Adipose tissue (tissue), 3 donors: ENCODE data around the gene SULT2B1. TPM values are rescaled to one million over a fixed set of nuclear protein-coding genes. Genes with fewer than 3 reads are reported as not detected.
"Not testable (repeated sequence)": the region's sequence is repeated elsewhere in the genome, so short reads cannot be mapped to it uniquely, and the experiment has no call there.

Experiments
- H3K27ac ChIP-seq: one replicate; pipeline ENCODE4 v1.5.1; 2013; ENCODE audit warnings: low read depth, low read length
- WGBS, 3 donors: extraction: QIAGEN DNeasy Blood & Tissue Kit; methylation state at CpG; one replicate each; pipeline ENCODE4 v1.1.7; 2013; 5-methylcytosine and 5-hydroxymethylcytosine counted together
- polyA plus RNA-seq, 3 donors: library from polyadenylated mRNA; stranded (reverse); fragments of 200-250 nt; gene quantifications; one replicate each; pipeline ENCODE4 v1.2.3, GENCODE V29; 2013
- donor health status: healthy with polysubstance abuse.
- donor health status: Bipolar disorder and iron deficiency.
- donor health status: healthy.

Gene SULT2B1
- polyA plus RNA-seq = under 1 TPM; 0.20 to 0.90 (median 0.45) TPM

DNA sequence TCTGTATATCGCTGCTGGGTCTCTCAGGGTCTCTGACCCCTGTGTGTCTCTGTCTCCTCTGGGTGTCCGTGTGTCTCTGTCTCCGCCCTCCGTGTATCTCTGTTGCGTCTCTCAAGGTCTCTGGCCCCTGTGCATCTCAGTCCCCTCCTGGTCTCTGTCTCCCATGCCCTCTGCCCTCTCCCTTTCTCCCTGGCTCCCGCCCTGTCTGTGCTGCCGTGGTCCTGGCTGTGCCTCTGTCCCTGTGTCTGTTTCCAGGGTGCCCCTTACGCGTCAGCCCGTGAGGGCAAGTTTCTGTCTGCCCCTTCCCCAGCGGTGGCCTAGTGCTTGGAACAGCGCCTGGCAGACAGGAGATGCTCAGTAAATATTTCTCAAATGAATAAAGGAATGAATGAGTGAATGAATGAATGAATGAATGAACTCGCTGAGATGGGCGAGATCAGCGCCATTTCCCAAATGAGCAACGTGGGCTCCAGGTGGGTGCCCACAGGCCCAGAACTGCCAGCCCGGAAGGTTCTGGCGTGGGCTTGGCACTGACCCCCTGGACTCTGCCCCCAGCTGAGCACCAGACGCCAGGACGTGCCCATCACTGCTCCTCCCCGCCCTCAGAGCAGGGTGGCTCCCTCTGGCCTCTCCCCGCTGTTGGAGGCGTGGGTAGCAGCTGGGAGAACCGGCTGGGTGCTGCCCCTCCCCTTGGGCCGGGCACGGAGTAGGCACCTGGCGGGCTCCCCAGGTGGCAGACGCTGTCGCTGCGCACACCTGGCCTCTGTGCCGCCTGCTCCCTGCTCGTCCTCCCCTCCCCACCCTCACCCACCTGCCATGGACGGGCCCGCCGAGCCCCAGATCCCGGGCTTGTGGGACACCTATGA, at the start of gene SULT2B1:
SULT2B1 (plus strand) TSS at position 736 of the 866 bp plus-strand sequence; CDS start at position 817, 81 bp downstream.
- 36 to 72% (median 70%) methylated on average over 35 to 36 of the region's 36 CpGs for WGBS, 3 donors
- H3K27ac ChIP-seq = no peak within 1 kb of the TSS

DNA sequence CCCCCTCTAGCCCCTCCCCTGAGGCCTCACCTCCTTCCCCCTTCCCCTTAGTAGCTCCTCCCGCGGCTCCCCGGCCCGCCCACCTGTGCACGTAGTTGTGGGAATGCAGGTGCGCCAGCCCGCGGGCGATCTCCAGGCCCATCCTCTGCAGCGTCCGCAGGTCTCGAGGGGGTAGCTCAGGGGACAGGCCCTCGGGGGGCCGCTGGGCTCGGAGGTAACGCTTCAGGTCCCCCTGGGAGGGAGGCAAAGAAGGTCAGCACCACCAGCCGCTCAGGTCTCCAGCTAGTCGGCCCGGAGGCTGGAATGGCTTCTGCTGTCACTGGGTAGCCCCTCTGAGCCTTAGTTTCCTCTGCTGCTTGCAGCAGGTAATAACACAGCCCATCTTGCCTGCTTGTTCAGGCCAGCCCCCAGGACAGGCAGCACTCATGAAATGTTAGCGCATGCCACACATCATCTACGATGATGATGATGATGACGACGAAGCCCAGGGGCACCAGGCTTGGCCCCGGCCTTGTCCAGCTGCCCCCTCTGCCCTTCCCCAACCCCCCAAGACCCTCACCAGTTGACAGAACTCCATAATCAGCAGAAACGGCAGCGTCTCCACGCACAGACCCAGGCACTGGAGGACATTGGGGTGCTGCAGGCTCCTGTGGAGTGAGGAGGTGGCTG, 49.5 kb upstream of the SULT2B1 start:
- 26 to 34% (median 32%) methylated on average over 25 to 27 of the region's 27 CpGs for WGBS, 3 donors
- no peak overlapping the region for H3K27ac ChIP-seq

DNA sequence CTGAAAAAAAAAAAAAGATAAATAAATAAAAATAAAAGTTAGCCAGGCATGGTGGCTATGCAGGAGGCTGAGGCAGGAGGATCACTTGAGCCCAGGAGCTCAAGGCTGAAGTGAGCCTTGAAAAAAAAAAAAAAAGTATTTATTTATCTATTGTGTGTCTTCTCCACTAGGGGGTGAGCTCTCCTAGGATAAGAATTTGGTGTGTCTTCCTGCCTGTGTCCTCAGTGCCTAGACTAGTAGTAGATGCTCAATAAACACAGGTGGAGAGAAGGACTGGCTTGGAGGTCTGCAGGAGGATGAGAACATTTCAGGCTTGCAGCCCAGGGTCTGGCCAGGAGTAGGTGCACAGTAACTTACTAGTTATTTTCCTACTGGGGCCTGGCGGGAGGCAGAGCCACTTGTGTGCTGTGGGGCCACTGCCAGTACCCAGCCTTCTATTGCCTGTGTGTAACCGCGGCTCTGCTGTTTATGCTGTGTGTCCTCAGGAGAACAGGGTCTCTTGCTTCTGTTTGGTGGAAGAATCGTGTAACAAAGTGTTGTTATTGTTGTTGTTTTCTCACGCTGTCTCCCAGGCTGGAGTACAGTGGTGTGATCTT, 45.7 kb upstream of the SULT2B1 start:
- WGBS, 3 donors = 90 to 93% (median 91%) methylated on average over 5 of the region's 5 CpGs
- H3K27ac ChIP-seq = no peak overlapping the region

DNA sequence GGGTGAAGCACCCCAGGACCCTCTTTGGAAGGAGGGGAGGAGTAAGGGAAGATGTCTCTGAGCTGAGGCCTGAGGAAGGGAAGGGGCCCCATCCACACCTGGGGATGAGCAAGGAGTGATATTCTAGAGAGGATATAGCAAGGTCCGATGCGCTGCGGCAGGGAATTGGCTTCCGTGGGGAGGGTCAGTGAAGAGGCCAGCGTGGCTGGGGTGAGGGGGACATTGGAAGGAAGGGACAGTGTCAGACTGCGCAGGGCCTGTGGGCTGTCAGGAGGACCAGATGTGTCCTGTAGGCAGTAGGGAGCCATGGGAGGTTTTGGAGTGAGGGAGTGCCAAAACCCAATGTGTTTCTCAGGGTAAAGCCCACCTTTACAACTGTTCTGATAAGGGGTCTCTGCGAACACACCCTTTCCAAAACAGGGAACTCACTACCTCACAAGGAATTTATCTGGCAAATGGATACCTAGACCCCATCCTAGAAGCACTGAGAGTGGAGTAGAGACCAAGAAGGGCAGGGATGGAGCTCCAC, 44.0 kb upstream of the SULT2B1 start:
- 82 to 91% (median 89%) methylated on average over 7 of the region's 7 CpGs for WGBS, 3 donors
- H3K27ac ChIP-seq = no peak overlapping the region

DNA sequence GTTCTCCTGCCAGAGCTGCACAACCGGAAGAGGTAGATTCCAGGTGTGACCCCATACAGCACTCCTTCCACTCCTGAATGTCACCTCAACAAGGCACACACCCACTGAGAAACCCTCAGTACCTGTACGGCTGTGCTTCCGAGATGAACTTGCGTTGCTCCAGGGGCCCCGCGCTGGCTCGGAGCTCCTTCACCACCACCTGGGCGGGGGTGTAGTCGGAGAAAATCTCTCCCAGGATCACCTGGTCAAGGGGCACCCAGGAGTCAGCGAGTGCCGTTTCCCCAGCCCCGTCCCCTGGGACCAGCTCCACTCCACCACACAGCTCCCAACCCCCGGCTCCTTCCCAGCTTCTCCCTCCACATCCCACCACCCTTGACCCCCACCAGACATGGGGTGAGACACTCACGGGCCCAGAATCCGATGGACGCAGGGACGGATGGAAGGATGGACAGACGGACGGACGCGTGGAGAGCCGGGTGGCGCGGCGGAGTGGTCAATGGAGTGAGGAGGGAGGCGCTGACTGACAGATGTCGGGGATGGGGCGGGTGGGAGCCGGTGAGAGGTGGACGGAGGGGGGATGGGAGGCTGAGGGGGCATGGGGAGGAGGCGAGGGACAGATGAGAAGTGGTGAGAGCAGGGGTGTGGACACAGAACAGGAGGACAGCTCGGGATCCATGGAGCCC, 43.1 kb upstream of the SULT2B1 start:
- 70 to 84% (median 83%) methylated on average over 22 to 32 of the region's 32 CpGs for WGBS, 3 donors
- H3K27ac ChIP-seq = no peak overlapping the region

DNA sequence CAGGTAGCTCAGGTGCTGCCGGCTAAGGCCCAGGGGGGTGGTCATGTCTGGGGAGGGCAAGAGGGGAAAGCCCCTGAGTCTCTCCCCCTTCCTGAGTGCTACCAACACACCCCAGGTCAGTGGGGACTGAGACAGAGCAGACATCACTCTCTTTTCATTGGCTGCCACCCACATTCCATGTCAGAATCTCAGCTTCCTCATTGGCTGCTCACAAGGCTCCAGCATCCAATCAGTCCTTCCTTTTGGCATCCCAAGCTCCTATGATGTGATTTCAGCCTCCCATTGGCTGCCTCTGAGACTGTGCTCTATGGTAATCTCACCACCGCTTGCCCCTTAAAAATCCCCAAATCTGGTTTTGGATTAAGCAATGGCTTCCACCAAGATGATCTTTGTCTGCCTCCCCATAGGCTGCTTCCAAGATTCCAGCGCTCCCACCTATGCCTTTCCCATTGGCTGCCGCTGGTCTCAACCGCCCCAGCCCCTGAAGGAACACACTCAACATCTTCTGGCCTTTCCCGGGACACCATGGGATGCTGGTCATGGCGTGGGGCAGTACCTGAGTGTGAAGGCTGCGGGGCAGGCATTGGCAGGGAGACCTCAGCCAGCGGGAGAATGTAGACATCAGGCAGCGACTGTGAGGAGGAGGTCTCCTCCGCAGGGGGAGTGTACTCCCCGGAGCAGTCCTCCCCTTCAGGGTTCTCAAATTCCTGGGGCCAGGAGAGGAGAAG, 42.3 kb upstream of the SULT2B1 start:
- no peak overlapping the region for H3K27ac ChIP-seq
- 66 to 83% (median 75%) methylated on average over 11 to 12 of the region's 12 CpGs for WGBS, 3 donors

DNA sequence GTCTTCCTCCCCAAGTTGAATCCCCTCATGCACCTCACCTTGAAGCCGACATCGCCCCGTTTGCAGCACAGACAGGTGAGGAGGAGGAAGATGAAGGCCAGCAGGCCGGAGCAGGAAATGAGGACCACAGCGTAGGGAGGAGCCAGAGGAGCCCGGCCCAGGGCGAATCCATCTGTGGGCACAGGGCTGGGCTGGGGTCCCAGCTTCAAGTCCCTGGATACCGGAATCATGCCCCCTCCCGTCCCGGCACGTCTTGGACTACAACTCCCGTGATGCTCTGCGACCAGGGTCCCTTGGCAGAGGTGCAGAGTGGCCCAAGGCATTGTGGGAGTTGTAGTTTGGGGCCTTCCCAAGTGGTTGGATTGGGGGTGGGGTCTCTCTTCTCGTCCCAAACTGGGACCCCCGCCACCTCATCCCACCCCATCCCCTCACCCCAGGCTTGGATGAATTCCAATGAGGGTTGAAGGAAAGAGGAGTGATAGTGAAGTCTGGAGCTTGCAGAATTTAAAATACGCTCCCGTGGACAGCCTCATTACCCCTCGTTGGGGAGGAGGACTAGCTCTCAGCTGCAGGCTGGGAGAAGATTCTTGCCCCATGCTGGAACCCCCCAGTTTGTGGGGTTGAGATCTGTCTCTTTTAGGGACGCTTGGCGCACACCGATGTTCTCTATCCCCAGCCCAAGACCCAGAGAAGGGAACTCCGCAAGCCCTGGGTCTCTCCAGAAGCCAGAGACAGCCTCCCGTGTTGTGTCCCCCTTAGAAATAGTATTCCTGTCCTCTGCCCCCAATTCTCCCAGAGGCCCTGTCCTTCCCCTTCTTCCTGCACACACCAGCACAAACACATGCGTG, 41.3 kb upstream of the SULT2B1 start:
- no peak overlapping the region for H3K27ac ChIP-seq
- WGBS, 3 donors = 11 to 13% (median 12%) methylated on average over 24 of the region's 24 CpGs

DNA sequence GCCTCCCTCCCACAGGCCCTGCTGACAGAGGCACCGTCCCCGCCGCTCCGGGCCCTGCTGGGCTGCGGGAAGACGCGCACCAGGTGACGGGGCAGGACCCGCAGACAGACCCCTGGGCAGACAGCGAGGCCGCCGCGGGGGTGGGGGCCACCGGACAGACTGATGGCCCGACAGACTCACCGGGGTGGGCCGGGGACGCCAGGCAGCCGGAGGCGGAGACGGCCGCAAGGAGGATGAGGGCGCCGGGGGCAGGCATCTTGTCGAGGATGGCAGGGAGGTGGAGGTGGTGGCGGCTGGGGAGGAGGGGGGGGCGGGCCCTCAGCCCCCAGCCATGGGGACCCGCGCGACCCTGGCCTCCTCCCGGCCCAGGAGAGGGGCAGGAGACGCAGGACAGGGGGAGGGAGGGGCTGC, 40.6 kb upstream of the SULT2B1 start:
- 1 to 4% (median 2%) methylated on average over 20 to 31 of the region's 32 CpGs for WGBS, 3 donors
- H3K27ac ChIP-seq = no peak overlapping the region

DNA sequence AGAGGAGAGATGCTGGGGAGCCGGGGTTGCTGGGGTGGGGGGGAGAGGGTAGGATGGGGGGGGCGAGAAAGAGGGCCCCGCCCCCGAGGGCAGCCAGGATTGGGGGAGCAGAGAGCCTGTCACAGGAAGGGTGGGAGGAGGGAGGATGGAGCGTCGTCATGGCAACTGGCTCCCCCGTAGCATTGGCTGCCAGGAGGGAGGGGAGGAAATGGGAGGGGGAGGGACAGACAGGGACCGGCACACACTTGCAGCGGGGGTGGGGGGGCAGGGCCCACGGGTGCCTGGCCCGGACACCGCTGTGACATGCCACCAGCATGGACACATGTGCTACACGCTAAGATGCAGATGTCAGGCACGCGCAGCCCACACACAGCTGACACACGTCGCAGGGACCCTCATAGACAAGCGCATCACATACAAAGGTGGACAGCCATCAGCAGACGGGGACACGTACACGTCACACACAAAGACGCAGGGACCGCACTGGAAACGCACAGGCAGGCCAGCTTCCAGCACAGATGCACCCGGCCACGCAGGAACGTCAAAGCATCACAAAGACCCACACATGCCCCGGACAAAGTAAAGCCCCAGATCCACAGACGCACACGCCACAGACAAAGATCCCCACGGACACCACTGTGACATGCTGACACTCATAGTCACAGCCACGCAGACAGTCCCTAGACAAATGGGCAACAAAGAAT, 40.0 kb upstream of the SULT2B1 start, which contains the start of gene LMTK3:
LMTK3 (minus strand) TSS at position 36 of the 704 bp plus-strand sequence. CDS start 259 bp downstream, outside the sequence.
- WGBS, 3 donors = 7 to 10% (median 9%) methylated on average over 29 to 32 of the region's 32 CpGs
- H3K27ac ChIP-seq = no peak within 1 kb of the TSS

DNA sequence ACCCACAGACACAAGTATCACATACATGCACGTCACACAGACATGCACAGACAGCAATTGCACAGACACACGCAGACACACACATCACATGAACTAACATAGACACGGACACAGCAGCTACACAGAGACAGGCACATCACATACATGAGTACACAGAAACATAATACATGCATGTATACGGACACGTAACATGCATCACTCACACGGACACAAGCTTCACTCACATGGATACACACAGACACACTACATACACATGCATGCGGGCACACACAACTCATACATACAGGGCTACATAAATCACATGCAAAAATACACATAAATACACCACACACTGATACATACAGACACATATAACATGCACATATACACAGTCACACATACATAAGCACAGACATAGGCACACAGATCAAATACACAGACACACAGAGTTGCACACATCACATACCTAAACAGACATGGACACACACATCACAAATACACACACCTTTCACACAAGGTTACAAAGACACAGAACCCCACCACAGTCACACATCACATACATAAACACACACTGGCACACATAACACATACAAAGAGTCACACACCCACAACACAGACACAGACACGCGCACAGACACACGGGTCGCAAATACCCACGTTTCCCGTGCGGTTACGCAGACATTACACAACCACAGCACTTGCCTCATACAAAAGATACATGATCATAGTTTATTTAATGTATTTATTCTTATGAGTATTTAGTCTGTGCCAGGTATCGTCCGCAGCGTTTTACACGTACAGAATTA, 39.3 kb upstream of the SULT2B1 start:
- WGBS, 3 donors = 35 to 44% (median 37%) methylated on average over 19 of the region's 19 CpGs
- no peak overlapping the region for H3K27ac ChIP-seq

DNA sequence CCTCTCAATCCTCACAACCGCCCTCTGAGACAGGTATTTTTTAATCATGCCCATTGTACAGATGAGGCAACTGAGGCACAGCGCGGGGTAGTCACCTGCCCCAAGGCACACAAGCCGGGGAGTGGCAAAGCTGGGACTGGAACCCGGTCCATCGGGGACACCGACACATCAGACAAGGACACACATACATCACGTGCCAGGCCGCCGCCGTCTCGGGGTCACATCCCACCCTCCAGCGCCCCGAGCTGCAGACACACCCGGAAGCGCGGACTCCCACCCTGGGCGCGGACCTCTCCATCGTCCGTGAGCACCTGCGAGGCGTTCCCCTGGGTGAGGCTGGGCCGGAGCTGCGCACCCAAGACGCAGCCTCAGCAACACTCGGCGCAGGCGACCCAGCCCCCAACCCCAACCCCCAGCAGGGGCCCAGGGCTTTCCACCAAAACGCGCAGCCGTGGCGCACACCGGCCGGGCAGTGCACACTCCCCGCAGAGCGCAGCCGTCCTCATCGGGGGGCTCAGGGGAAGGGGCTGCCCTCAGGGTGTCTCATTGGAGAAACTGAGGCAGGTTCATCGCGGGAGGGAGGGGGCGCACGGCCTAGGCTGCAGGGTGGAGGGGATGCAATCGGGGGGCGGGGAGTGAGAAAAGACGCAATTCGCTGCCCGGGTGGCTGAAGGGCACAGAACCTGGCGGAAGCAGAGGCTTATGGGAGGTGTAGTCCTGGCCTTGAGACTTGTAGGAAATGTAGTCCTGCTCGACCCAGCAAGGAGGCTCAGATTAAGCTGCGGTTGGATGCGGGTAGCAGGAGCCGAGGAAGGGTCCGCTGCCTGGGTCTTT, 38.5 kb upstream of the SULT2B1 start:
- WGBS, 3 donors = 2 to 4% (median 2%) methylated on average over 52 to 54 of the region's 54 CpGs
- H3K27ac ChIP-seq = no peak overlapping the region

DNA sequence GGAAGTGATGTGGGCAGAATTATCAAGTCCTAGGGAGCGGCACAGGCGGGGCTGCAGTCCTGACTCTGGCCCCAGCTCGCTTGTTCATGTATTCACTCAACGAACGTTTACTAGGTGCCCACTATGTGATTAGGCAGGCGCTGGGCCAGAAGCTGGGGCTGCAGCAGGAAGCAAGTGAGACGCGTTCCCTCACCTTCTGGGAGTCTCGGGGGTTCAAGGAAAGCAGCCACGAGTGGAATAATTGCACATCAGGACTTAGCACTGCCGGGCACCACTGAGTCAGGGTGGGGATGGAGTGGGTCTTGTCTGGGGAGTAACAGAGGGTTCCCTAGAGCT, 37.9 kb upstream of the SULT2B1 start:
- H3K27ac ChIP-seq = no peak overlapping the region
- WGBS, 3 donors = 27 to 47% (median 46%) methylated on average over 11 of the region's 11 CpGs

DNA sequence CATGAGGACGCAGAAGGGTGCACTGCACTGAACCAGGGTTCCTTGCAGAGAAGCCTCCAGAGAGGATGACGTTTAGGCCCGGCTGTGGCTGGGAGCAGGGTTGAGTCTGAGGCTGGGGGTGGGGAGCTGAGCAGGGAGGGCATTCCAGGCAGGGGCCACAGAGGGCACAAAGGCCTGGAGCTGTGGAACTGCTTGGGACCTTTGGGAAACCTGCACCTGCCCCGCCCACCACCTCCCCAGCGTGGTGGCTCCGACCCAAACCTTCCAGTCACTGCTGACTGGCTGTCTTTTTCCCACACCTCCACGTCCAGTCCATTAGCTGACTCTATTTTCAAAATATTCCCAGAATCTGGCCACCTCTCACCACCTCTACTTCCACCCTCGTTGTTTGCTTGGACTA, 35.4 kb upstream of the SULT2B1 start:
- WGBS, 3 donors = 36 to 80% (median 79%) methylated on average over 8 of the region's 8 CpGs
- no peak overlapping the region for H3K27ac ChIP-seq

DNA sequence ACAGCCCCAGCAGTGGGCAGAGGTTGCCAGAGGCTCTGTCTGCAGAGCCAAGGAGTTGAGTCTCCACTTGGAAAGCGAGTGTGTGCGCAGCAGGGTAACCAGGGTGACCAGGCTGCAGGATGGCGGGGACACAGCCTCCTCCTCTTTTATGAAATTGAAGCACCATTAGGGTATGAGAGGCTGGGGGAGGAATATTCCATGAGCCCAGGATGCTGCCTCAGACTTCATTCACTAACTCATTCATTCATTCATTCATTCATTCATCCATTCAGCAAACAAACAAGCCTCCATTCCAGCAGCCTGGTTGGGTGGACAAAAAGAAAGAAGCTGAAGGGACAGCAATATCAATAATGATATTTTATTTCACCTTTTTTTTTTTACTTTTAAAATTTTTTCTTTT, 33.8 kb upstream of the SULT2B1 start:
- 75 to 84% (median 76%) methylated on average over 3 of the region's 3 CpGs for WGBS, 3 donors
- H3K27ac ChIP-seq = no peak overlapping the region

DNA sequence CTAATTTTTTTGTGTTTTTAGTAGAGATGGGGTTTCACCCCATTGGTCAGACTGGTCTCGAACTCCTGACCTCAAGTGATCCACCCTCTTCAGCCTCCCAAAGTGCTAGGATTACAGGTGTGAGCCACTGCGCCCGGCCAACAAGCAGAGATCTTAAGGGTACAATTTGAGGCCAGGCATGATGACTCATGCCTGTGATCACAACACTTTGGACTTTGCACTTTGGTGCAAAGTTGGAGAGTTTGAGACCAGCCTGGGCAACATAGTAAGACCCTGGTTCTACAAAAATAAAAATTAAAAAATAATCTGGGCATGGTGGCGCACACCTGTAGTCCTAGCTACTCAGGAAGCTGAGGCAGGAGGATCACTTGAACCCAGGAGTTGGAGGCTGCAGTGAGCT, 32.5 kb upstream of the SULT2B1 start:
- WGBS, 3 donors = 87 to 92% (median 91%) methylated on average over 4 of the region's 4 CpGs
- not testable (repeated sequence) for H3K27ac ChIP-seq
